VCaP (cell line): Measurements from ENCODE around the gene CXCR2.

ENCODE experiments used
- H3K27ac ChIP-seq: fragments of 450-650 bp; 2 replicates; pipeline ENCODE4 v1.5.1; 2017
- TF ChIP-seq, protein P1 (sequence below): fragments of 450-650 bp; conservative IDR thresholded peaks from 2 replicates; pipeline ENCODE4 v1.5.1; 2017; ENCODE audit warnings: mild to moderate bottlenecking, moderate library complexity

CXCR2 gene

DNA sequence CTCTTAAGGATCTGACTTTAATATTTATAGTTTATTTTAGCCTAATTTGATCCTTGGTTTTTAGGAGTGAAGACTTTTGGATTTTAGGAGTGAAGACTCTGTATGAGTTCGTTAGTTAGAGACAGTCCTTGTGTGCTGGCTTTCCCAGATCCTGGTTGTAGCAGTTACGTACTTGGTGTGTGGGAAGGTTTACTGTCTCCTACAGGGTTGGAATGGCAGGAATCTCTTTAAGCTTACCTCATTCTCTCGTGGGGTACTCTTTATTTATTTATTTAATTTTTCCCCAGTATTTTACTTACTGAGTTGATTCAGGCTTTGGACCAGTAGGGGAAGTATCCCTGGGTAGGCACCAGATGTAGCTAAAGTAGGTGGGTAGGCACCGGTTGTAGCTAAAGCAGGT is 1.8 kb upstream of the CXCR2 start:
- TF ChIP-seq, protein P1, sequence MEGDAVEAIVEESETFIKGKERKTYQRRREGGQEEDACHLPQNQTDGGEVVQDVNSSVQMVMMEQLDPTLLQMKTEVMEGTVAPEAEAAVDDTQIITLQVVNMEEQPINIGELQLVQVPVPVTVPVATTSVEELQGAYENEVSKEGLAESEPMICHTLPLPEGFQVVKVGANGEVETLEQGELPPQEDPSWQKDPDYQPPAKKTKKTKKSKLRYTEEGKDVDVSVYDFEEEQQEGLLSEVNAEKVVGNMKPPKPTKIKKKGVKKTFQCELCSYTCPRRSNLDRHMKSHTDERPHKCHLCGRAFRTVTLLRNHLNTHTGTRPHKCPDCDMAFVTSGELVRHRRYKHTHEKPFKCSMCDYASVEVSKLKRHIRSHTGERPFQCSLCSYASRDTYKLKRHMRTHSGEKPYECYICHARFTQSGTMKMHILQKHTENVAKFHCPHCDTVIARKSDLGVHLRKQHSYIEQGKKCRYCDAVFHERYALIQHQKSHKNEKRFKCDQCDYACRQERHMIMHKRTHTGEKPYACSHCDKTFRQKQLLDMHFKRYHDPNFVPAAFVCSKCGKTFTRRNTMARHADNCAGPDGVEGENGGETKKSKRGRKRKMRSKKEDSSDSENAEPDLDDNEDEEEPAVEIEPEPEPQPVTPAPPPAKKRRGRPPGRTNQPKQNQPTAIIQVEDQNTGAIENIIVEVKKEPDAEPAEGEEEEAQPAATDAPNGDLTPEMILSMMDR, result no peak
- H3K27ac ChIP-seq, result no peak overlapping the region

DNA sequence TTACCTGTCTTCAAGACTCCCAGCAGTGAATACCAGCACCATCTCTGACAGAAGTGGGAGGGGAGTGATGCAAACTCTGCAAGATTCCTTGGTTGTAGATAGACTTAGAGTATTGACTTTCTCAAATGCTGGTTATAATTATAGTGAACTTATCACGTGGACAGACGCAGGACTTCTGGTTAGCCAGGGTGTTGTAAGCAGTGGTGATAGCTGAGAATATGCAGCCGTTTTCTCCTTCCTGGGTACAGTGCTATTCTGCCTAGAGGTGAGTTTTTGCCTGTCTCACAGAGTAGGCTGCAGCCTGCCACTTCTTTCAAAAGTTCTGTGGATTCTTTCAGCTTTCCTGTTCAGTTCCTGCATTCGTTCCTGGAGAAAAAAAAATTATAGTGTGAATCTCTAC is 733 bp upstream of the CXCR2 start:
- TF ChIP-seq, protein P1, result no peak
- H3K27ac ChIP-seq, result no peak overlapping the region

DNA sequence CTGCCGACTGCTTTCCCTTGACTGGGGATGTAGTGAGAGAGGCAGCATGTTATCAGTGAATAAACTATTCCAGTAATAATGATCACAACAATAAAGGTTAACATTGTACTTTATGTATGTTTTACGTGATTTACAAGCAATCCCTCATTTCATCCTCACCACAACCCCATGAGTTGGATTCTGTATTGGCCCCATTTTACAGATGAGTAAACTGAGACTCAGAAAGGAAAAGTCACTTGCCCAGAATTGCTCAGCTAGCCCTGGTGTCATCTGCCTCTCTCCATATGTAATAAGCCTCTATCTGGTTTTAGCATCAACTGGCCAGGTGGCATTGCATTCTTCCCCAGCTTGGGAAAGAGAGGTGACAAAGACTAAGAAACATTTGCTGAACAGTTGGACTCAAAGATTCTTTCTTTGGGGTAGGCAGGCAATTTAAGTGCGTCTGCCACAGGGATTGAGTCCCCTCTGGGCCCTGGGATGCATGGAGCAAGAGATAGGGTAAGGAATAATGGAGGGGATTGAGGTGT is 2.2 kb downstream of the CXCR2 start:
- no peak overlapping the region for H3K27ac ChIP-seq
- TF ChIP-seq, protein P1, result no peak

DNA sequence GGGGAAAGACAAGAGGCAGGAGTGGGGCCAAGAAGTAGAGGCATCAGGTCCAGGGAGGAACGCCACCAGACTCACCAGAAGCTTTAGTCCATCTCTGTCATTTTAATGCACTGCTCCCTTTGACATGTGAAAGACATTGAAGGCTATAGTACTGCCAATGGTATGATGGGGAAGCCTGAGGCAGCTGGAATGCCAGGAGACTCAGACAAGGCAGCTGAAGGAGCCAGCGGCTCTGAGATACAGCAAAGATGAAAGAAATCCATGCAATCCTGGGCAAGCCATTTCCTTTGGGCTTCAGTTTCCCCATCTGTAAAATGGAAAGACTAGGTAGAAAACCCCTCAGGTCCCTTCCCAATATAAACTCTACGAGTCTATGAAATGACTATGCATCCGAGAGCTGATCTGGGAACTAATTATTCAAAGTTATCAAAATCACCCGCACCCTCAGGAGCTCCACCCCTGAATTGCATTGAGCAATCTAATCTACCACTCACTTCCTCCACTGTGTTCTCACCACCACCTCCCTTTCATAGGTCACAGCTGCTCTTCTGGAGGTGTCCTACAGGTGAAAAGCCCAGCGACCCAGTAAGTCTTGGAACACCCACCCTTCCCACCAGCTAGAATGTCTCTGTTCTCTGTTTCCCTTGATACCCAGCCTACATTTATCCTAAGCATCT is 3.1 kb downstream of the CXCR2 start:
- H3K27ac ChIP-seq, result no peak overlapping the region
- TF ChIP-seq, protein P1, result no peak

DNA sequence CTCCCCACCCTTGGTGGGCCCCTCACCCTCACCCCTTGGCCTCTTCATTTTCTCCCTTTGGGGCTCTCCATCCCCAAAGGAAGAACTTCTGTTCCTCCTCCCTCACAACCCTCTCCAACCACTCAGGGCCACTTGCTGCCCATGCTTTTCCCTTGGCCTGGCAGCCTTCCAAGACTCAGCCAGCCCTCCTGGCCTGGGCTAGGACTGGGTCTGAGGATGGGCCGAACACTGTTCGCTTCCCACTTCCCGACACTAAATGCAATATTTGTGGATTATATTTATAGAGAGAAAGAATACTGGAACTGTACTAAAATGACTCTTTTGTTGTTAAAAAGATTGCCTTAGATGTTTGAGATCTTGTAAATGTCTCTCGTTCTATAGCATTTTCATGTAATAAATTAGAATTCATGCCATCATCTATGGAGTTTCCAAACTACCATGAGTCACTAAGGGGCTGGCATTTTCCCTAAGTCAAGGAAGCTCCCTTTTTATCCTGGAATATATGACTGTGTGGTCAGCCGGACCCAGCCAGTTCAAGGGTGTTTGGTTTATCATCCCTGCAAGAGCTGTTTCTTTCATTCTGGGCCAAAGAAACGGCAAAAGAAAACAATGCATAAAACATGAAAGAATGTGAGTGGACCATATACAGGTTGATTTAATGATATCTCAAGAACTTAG is 3.8 kb downstream of the CXCR2 start:
- no peak overlapping the region for H3K27ac ChIP-seq
- TF ChIP-seq, protein P1, result no peak

DNA sequence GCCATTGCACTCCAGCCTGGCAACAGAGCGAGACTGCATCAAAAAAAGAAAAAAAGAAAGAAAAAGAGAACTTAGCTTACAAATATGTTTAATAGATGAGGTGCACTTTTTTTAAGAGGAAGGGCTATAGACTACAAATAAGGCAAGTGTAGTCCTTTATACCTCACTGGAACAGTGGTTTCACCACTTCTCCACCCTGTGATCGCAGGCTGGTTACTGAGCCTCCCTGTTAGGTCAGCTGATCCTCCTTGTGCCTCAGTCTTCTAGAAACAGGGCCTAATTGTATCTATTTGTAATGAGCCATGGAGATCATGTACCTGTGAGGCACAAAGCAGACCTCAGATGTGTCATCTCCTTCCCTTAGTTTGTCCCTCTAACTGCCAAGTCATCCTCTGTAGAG is 4.5 kb downstream of the CXCR2 start:
- H3K27ac ChIP-seq, result no peak overlapping the region
- TF ChIP-seq, protein P1, result no peak

DNA sequence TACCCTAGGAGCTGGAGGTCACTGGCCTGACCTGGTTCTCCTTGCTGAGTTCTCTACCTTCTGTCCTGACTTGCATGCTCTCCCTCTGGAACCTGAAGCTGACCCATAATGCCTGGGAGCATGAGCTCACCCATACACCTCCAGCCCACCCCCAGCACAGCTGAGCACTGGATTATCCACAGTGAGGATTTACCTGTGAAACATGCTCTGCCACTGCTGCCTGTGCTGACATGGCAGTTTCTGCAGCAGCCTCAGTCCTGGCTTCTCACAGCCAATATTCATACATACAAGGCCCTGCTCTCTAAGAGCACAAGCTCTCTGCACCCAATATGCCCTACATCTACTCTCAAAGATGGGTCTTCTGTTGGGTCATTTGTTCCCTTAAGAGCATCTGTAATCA is 5.0 kb downstream of the CXCR2 start:
- TF ChIP-seq, protein P1, result no peak
- H3K27ac ChIP-seq, result no peak overlapping the region
